DND-41 (cell line): Measurements from ENCODE around the gene ARHGEF19.

Source experiments
- CTCF ChIP-seq: IDR thresholded peaks from 2 replicates; pipeline ENCODE4 v1.5.1; 2012; ENCODE audit warnings: borderline replicate concordance, low read length, moderate library complexity, mild to moderate bottlenecking; ENCODE audit not compliant: poor library complexity, severe bottlenecking; ENCODE audit errors: extremely low read depth
- EZH2 ChIP-seq: IDR thresholded peaks from 3 replicates; pipeline ENCODE4 v1.6.1; 2012; ENCODE audit warnings: borderline replicate concordance, low read depth, mild to moderate bottlenecking, moderate library complexity, low read length, inconsistent platforms; ENCODE audit not compliant: severe bottlenecking

- TF ChIP-seq CTCF (no peak), EZH2 (no peak)
Measured at GRCh38 chr1:16183179-16183578, 29.3 kb downstream of the ARHGEF19 start.
